ENCODE results near the gene RTN4RL2. TPM values are rescaled to one million over a fixed set of nuclear protein-coding genes. Genes with fewer than 3 reads are reported as not detected.
A peak's percentile ranks its signal among the peaks of the same experiment; 100 is the strongest.

Gene RTN4RL2
- total and polyA plus RNA-seq, 9 of the 15 experiments (the other 6 are each of a cell fraction or from before 2014, with no cell fraction given) = 0.06 to 1.9 (median 0.34) TPM; not detected in 4

DNA sequence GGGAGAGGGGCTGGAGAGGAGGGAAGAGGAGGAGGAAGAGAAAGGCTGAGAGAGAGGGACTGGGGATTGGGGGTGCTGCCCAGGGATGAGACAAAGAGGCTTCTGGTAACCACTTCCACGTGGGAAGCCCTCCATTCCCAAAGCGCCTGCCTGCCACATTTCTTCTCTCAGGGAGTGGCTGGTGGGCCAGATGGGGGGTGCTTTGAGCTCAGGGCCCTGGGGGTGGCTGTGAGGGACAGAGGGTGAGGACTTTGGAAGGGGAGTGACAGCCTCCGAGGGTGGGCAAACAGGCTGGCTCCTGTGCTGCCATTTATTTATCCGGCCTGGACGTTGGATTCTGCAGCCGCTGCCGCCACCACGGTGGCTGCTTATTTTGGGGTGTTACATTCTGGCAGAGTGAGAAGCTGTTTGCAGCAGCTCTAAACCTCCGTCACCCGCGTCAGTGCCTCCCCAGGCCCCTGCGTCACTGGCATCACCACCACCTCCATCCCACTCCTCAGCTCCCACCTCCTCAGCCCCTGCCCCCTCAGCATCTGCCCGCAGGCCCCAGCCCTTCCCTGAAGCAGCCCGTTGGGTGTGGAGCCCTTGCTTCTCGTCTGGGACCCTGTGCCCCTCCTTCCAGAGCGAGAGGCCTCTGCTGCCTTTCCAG, 1.6 kb downstream of the RTN4RL2 start:
- CTCF ChIA-PET (ENCODE audit: low intra/inter-chr PET ratio) = interaction anchor here (0.6 kb wide), 1 partner anchor 29 kb away, joined by 3 read pairs; no protein-coding TSS in a partner anchor
- intact Hi-C loops (cut with micrococcal nuclease) (no loop called here), in situ Hi-C loops (cut with MboI) (no loop called here)
- Histone ChIP-seq H4K20me1 (replicated peaks; ENCODE audit: control insufficient read depth, insufficient read depth, low read length) (peaks cover 5% of the 10 kb centered on the region), H2AFZ (ENCODE audit: low read depth, low read length) (no peak overlapping the region), H3K4me3 (no peak overlapping the region), H3K36me3 (ENCODE audit: control insufficient read depth, insufficient read depth, low read length) (no peaks in the 10 kb centered on the region), H3K27me3 (ENCODE audit: control insufficient read depth in 2 of 2, insufficient read depth in 2 of 2, low read length in 2 of 2) (no peaks in the 10 kb centered on the region), H3K27ac (ENCODE audit: extremely low read depth, low read depth, low read length) (no peak overlapping the region), H3K9me3 (replicated peaks; ENCODE audit: control insufficient read depth, insufficient read depth, low read depth, low read length) (no peaks in the 10 kb centered on the region), H3K9ac (ENCODE audit: insufficient read depth in 1 of 2, low read depth in 2 of 2, low read length in 2 of 2) (no peak overlapping the region), H3K4me2 (ENCODE audit: insufficient read depth, low read length) (no peak overlapping the region), H3K9me1 (ENCODE audit: control insufficient read depth, insufficient read depth, low read length) (no peaks in the 10 kb centered on the region), H3K4me1 (replicated peaks in 1 of 2; ENCODE audit: control insufficient read depth in 2 of 2, insufficient read depth in 2 of 2, low read length in 2 of 2) (peaks cover 22 to 58% of the 10 kb centered on the region in 2 experiments), H3K79me2 (ENCODE audit: control insufficient read depth, insufficient read depth, low read length) (no peaks in the 10 kb centered on the region)
- 0 out of 2 replicates have a peak, but pooled peaks have one; percentile 31 for TF ChIP-seq POLR2G (IDR thresholded peaks at IDR 0.05; ENCODE audit: low read depth, low read length)
- no peak for TF ChIP-seq NCOA2 (IDR thresholded peaks at IDR 0.05; ENCODE audit: partially characterized antibody in 2 of 2)
- TF ChIP-seq RBFOX2 (IDR thresholded peaks at IDR 0.05; ENCODE audit: low read depth, low read length) = 0 out of 2 replicates have a peak, but pooled peaks have one; percentile 20
- WGBS (ENCODE audit: insufficient coverage, low coverage, missing lambda C conversion rate) = 67% methylated on average over 13 of the region's 16 CpGs
- ATAC-seq (no peak), FAIRE-seq (no peak), DNase-seq (ENCODE audit: extremely low read depth in 1 of 4, low spot score in 3 of 4) (no peak)
- BruUV-seq (replicated peaks) = no TSS peak
- POLR2A ChIA-PET = interaction anchor here (1.9 kb wide), 1 partner anchor 11 kb away, joined by 6 read pairs; no protein-coding TSS in a partner anchor

- H3K9ac ChIP-seq (ENCODE audit: insufficient read depth in 1 of 2, low read depth in 2 of 2, low read length in 2 of 2) = no peak overlapping the region; a peak in 1 of 4 replicates
- no peaks in the 10 kb centered on the region for H3K9me3 ChIP-seq (replicated peaks; ENCODE audit: control insufficient read depth, insufficient read depth, low read depth, low read length)
- 45% methylated on average over 3 of the region's 3 CpGs for WGBS (ENCODE audit: insufficient coverage, low coverage, missing lambda C conversion rate)
- peaks cover 17 to 53% of the 10 kb centered on the region in 2 experiments for H3K4me1 ChIP-seq (replicated peaks in 1 of 2; ENCODE audit: control insufficient read depth in 2 of 2, insufficient read depth in 2 of 2, low read length in 2 of 2)
- H3K9me1 ChIP-seq (ENCODE audit: control insufficient read depth, insufficient read depth, low read length) = no peaks in the 10 kb centered on the region
- TF ChIP-seq ZNF592 (IDR thresholded peaks at IDR 0.05) (no peak), KDM2B (CRISPR knock-in tag; IDR thresholded peaks at IDR 0.05) (no peak), E2F6 (IDR thresholded peaks at IDR 0.05; ENCODE audit: borderline replicate concordance in 1 of 2, extremely low read depth in 1 of 2, insufficient read depth in 1 of 2, insufficient read length in 1 of 2, low read depth in 1 of 2, low read length in 1 of 2, poor library complexity in 1 of 2, severe bottlenecking in 1 of 2) (no peak), GABPA (tag; conservative IDR thresholded peaks at IDR 0.05; ENCODE audit: low read depth) (no peak), PPARD (CRISPR knock-in tag; IDR thresholded peaks at IDR 0.05) (no peak)
- no peaks in the 10 kb centered on the region for H3K36me3 ChIP-seq (ENCODE audit: control insufficient read depth, insufficient read depth, low read length)
- FAIRE-seq = no peak
- no peaks in the 10 kb centered on the region for H3K27me3 ChIP-seq (ENCODE audit: control insufficient read depth in 2 of 2, insufficient read depth in 2 of 2, low read length in 2 of 2)
- H3K27ac ChIP-seq (ENCODE audit: extremely low read depth, low read depth, low read length) = no peak overlapping the region
- BruUV-seq (replicated peaks) = no TSS peak
- DNase-seq (ENCODE audit: extremely low read depth in 1 of 4, low spot score in 3 of 4) = peak in 1 of 4 experiments; percentile 27
- POLR2A ChIA-PET = interaction anchor here (1.9 kb wide), 1 partner anchor 10 kb away, joined by 6 read pairs; no protein-coding TSS in a partner anchor
- no peak overlapping the region for H3K4me2 ChIP-seq (ENCODE audit: insufficient read depth, low read length)
- no peaks in the 10 kb centered on the region for H3K79me2 ChIP-seq (ENCODE audit: control insufficient read depth, insufficient read depth, low read length)
- ATAC-seq = no peak
- H4K20me1 ChIP-seq (replicated peaks; ENCODE audit: control insufficient read depth, insufficient read depth, low read length) = peaks cover 5% of the 10 kb centered on the region
- intact Hi-C loops (cut with micrococcal nuclease) (no loop called here), in situ Hi-C loops (cut with MboI) (no loop called here)
- H3K4me3 ChIP-seq = no peak overlapping the region
- H2AFZ ChIP-seq (ENCODE audit: low read depth, low read length) = no peak overlapping the region
- CTCF ChIA-PET (ENCODE audit: low intra/inter-chr PET ratio) = interaction anchor here (0.6 kb wide), 1 partner anchor 29 kb away, joined by 3 read pairs; no protein-coding TSS in a partner anchor
These were observed 2.3 kb downstream of the RTN4RL2 start for GRCh38 chr11:57462597-57462996.
